SHP77 treated with DMSO at 0.1 percent for 48 hours (cell line): ENCODE measurements around the gene ZNF616.
A peak's percentile ranks its signal among the peaks of the same experiment; 100 is the strongest.
"Not testable (repeated sequence)": the region's sequence is repeated elsewhere in the genome, so short reads cannot be mapped to it uniquely, and the experiment has no call there.

ENCODE experiments used
- DNase-seq: peaks from one replicate; lab custom pipeline; 2025; lab: John Stamatoyannopoulos, UW

The ZNF616 gene

GRCh38 chr19:52110780-52111179, 29.0 kb downstream of the ZNF616 start:
- no peak for DNase-seq

DNA sequence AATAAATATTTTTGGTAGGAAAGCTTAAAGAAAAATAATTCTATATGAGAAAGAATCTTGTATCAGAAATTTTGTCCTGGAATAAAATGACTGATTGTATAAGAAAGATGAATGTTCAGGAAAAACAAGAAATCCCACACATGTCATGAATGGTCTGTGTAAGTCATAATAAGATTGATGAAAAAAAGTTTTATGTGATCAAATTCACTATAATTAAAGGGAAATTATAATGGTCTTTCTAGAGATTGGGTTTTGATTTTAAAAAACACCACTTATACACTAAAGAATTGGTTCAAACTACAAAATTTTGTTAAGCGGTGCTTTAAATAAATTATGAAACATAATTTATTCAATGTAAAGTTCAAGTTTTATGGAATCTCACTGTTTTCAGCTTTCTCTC, 37.0 kb downstream of the ZNF616 start:
- no peak for DNase-seq

DNA sequence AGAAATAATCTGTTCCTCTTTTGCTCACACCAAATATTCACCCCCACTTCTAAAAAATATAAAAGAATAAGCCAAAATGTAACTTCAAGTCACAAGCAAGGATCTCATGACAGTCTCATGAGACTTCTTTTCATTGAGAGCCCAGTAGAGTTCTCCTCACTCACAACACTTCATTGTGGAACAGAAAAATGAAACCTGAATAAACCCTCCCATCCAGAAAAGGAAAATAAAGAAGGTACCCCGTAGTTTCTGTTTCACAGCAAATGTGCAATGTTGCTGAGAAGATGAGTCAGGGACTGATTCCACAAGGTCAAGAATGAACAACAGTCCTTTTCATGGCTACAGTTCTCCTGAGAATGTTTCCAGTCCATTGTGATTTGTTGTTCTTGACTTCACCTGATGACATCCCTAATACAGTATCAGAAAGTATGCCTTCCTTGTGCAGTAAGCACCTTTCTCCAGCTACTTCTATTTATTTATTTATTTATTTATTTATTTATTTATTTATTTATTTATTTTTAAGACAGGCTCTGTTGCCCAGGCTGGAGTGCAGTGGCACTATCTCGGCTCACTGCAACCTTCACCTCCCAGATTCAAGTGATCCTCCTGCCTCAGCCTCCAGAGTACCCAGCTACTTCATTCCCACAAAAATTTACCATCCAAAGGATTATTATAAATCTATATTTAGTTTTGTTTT, 37.7 kb downstream of the ZNF616 start:
- DNase-seq = no peak

- DNase-seq = no peak
Observed at GRCh38 chr19:52099497-52100138, 40.1 kb downstream of the ZNF616 start.

GRCh38 chr19:52096416-52096815, 43.3 kb downstream of the ZNF616 start:
- DNase-seq = not testable (repeated sequence)

DNA sequence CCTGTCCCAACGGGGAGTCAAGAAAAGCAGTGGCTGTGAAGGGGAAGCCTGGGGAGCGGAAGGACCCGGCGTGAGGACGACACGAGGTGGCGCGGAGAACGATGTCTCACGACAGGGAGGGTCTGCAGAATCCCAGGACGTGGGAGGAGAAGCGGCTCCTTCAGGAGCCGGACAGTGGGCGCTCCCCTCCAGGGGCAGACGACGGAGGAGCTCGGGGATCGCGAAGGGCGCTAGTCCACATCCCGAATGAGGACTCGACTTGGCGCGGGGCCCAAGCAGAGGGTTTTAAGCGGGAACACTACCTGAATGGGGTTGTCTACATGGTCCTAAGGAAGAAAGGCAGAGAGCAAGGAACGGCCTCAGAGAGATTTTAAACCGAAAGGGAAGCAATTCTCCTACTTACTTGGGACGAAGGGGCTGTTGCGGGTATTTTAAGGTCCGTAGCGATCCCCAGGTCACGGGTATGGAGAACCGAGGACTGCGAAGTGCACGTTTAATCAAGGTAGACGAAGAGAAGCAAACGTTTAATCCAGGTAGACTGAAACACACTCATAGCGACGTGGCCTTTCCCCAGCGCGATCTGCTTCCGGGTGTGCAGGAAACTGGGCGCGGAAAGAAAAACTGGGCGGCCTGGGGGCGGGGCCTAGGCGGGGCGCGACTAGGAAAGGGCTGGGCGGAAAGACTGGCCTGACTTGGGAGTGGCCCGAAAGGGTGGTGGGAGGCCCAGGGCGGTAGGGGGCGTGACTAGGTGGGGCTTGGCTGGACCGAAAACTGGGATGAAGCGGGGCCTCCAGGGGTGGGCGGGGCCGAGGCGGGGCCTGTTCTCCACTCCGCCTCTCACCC, 44.3 kb downstream of the ZNF616 start, which contains the start of gene ZNF841:
Gene ZNF841 (minus strand): TSS at position 594 of the 843 bp plus-strand sequence. CDS start 10,964 bp downstream, outside the sequence.
- peak; percentile 75 for DNase-seq

GRCh38 chr19:52094526-52095130, 45.1 kb downstream of the ZNF616 start:
- no peak for DNase-seq

GRCh38 chr19:52086481-52086880, 53.3 kb downstream of the ZNF616 start:
- DNase-seq = no peak

DNA sequence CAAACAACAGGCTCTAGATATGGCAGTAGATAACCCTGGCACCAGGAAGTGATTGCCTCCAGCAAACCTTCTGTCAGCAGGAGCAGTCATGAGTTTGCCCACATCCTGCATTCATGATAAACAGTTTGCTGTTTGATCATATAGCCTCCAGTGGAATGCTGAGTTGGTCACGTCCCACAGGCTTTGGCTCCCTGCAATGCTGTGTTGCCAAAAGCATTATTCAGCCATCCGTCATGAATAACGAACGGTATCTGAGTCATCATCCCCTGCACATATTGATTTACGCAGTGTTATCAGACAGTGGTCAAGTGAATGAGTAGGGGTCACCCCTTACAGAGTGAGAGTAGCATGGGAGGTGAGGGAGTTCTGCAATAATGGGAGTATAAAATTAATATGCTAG, 69.2 kb downstream of the ZNF616 start:
- no peak for DNase-seq

GRCh38 chr19:52069653-52070052, 70.1 kb downstream of the ZNF616 start:
- no peak for DNase-seq

DNA sequence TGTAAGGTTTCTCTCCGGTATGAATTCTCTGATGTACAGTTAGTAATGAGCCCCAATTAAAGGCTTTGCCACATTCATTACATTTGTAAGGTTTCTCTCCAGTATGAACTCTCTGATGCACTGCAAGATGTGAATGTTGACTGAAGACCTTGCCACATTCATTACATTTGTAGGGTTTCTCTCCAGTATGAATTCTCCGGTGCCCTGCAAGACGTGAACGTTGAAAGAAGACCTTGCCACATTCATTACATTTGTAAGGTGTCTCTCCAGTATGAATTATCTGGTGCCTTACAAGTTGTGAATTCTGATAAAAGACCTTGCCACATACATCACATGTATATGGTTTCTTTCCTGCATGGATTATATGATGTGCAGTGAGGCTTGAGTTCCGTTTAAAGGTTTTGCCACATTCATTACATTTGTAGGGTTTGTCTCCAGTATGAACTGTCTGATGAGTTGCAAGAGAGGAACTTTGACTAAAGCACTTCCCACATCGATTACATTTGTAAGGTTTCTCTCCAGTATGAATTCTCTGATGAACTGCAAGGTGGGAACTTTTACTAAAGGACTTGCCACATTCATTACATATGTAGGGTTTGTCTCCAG, 73.4 kb downstream of the ZNF616 start:
- DNase-seq = no peak

- DNase-seq = no peak
Observed at GRCh38 chr19:52065399-52065798, 74.3 kb downstream of the ZNF616 start.
